Tibial nerve (tissue), 4 donors: Measurements from ENCODE around the gene PGLYRP4.

Source experiments
- CTCF ChIP-seq, 5 experiments: fragments of 200-600 bp in 3 of 5; fragments of 450-650 bp in 2 of 5; sonication (generic) in 3 of 5; IDR thresholded peaks; one replicate each; pipeline ENCODE4 v1.5.1; 2016 to 2019; ENCODE audit warnings: antibody characterized with exemption in 5 of 5, mild to moderate bottlenecking in 3 of 5, moderate library complexity in 2 of 5
- EP300 ChIP-seq, 2 donors: sonication (generic); formaldehyde crosslinking; IDR thresholded peaks; one replicate each; pipeline ENCODE4 v1.6.1; 2017; ENCODE audit warnings: antibody characterized with exemption in 2 of 2, mild to moderate bottlenecking in 1 of 2

- no peak for TF ChIP-seq CTCF (IDR thresholded peaks at IDR 0.05)
- TF ChIP-seq EP300 (IDR thresholded peaks at IDR 0.05): no peak
These were observed 6.5 kb downstream of the PGLYRP4 start for GRCh38 chr1:153342178-153342577.
